ENCODE results near the gene ASRGL1.

DNA sequence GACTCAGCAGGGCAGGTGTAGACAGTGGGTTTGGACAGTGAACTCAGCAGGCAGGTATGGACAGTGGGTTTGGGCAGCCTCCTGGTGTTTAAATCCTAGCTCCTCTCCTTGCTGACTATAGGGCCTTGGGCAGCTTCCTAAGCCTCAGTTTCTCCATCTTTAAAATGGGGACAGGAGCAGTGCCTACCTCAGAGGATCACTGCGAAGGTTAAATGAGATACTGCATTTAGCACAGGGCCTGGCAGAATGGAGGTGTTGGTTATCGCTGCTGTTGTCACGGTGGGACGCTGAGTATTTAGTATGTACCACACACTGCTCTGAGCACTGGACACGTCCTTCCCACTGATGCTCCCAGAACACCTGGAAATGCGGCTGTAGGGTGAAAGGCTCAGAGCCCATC lies 67.2 kb downstream of the ASRGL1 start:
- TF ChIP-seq, protein P1, sequence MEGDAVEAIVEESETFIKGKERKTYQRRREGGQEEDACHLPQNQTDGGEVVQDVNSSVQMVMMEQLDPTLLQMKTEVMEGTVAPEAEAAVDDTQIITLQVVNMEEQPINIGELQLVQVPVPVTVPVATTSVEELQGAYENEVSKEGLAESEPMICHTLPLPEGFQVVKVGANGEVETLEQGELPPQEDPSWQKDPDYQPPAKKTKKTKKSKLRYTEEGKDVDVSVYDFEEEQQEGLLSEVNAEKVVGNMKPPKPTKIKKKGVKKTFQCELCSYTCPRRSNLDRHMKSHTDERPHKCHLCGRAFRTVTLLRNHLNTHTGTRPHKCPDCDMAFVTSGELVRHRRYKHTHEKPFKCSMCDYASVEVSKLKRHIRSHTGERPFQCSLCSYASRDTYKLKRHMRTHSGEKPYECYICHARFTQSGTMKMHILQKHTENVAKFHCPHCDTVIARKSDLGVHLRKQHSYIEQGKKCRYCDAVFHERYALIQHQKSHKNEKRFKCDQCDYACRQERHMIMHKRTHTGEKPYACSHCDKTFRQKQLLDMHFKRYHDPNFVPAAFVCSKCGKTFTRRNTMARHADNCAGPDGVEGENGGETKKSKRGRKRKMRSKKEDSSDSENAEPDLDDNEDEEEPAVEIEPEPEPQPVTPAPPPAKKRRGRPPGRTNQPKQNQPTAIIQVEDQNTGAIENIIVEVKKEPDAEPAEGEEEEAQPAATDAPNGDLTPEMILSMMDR (IDR thresholded peaks at IDR 0.05), result no peak
- TF ChIP-seq POLR2A (IDR thresholded peaks at IDR 0.05), result no peak
